HepG2 (cell line): ENCODE data around the gene TEX35. TPM values are rescaled to one million over a fixed set of nuclear protein-coding genes. Genes with fewer than 3 reads are reported as not detected.

Experiments used
- ATAC-seq: fragments of 200-7000 bp; cut with Tn5 transposase; 3 replicates; pipeline ENCODE4 v1.9.1; 2020; ENCODE audit warnings: mild to moderate bottlenecking, moderate library complexity
- BruUV-seq: library from RNA; stranded (reverse); fragments of 400-500 nt; replicated peaks from 2 replicates; lab custom pipeline; 2021; lab: Mats Ljungman, UMichigan
- CTCF ChIA-PET: fragments of 300-600 bp; formaldehyde crosslinking; extraction: SDS; loops from one replicate; lab custom pipeline; 2021; ENCODE audit warnings: low total read pairs, inconsistent platforms, low intra/inter-chr PET ratio; lab: Yijun Ruan, JAX
- POLR2A ChIA-PET: fragments of 350-600 bp; sonication (Branson Sonifier 250); formaldehyde crosslinking; loops from one replicate; lab custom pipeline; 2020; ENCODE audit warnings: antibody characterized with exemption, inconsistent platforms; lab: Yijun Ruan, JAX
- DNase-seq: peaks from one replicate; pipeline ENCODE4 v3.0.0-alpha.2; 2015; ENCODE audit warnings: low spot score
- FAIRE-seq: peaks from 3 replicates; lab custom pipeline; 2011; peaks lifted over from hg19 to GRCh38; lab: Jason Lieb, UNC
- H2AFZ ChIP-seq: one replicate; pipeline ENCODE4 v1.6.1; 2011; ENCODE audit warnings: low read length, inconsistent platforms
- H3K27ac ChIP-seq: fragments of 300-600 bp; 3 replicates; pipeline ENCODE4 v1.8.0; 2011; ENCODE audit warnings: mixed run types, mild to moderate bottlenecking, mixed read lengths, low read length, inconsistent platforms; ENCODE audit not compliant: insufficient read depth; ENCODE audit errors: extremely low read length
- H3K27me3 ChIP-seq, 2 experiments: fragments of 200-600 bp in 1 of 2; 2 replicates in 1 of 2; 3 replicates in 1 of 2; pipeline versions ENCODE4 v1.6.0 to v1.8.0; 2011; ENCODE audit warnings: low read length in 2 of 2, mild to moderate bottlenecking in 2 of 2, moderate library complexity in 2 of 2, inconsistent platforms in 1 of 2; ENCODE audit not compliant: insufficient read depth in 2 of 2, control insufficient read depth in 1 of 2
- H3K36me3 ChIP-seq, 2 experiments: fragments of 200-600 bp in 1 of 2; replicated peaks in 1 of 2; 2 replicates in 1 of 2; 3 replicates in 1 of 2; pipeline versions ENCODE4 v1.5.1 to v1.8.0; 2011; ENCODE audit warnings: low read length in 2 of 2, inconsistent platforms in 1 of 2; ENCODE audit not compliant: insufficient read depth in 2 of 2, control insufficient read depth in 1 of 2
- H3K4me1 ChIP-seq: 2 replicates; pipeline ENCODE4 v1.5.1; 2012; ENCODE audit warnings: low read length, inconsistent platforms; ENCODE audit not compliant: insufficient read depth
- H3K4me2 ChIP-seq: 2 replicates; pipeline ENCODE4 v1.6.0; 2011; ENCODE audit warnings: low read depth, low read length, inconsistent platforms
- H3K4me3 ChIP-seq, 3 experiments: fragments of 200-600 bp in 1 of 3; sonication (generic), shearing (Covaris generic) in 1 of 3; replicated peaks in 1 of 3; 2 replicates each; pipeline ENCODE4 v1.5.1; 2011 to 2016; ENCODE audit warnings: low read length in 3 of 3, inconsistent platforms in 2 of 3, low read depth in 2 of 3, mild to moderate bottlenecking in 2 of 3, control low read depth in 1 of 3, mixed read lengths in 1 of 3; ENCODE audit not compliant: insufficient read depth in 1 of 3
- H3K79me2 ChIP-seq: one replicate; pipeline ENCODE4 v1.6.1; 2011; ENCODE audit warnings: low read length, inconsistent platforms; ENCODE audit not compliant: insufficient read depth
- H3K9ac ChIP-seq: 2 replicates; pipeline ENCODE4 v1.6.0; 2011; ENCODE audit warnings: mild to moderate bottlenecking, low read depth, low read length, inconsistent platforms; ENCODE audit not compliant: insufficient read depth
- H3K9me3 ChIP-seq: 2 replicates; pipeline ENCODE4 v1.5.1; 2012; ENCODE audit warnings: mild to moderate bottlenecking, low read length
- H4K20me1 ChIP-seq: 2 replicates; pipeline ENCODE4 v1.6.0; 2011; ENCODE audit warnings: inconsistent platforms, mild to moderate bottlenecking, low read length, moderate library complexity; ENCODE audit not compliant: insufficient read depth
- FOXA3 ChIP-seq: IDR thresholded peaks from 2 replicates; pipeline ENCODE4 v1.6.1; 2016; ENCODE audit warnings: missing genetic modification reagents, missing compliant biosample characterization
- FOXO1 ChIP-seq: sonication (generic); formaldehyde crosslinking; IDR thresholded peaks from 2 replicates; pipeline ENCODE4 v1.4.0; 2020; ENCODE audit warnings: missing genetic modification reagents
- HDAC2 ChIP-seq: sonication (generic); formaldehyde crosslinking; IDR thresholded peaks from 2 replicates; pipeline ENCODE4 v1.4.0; 2020; ENCODE audit warnings: missing genetic modification reagents
- LCORL ChIP-seq, 2 experiments: fragments of 450-650 bp in 1 of 2; sonication (generic) in 1 of 2; formaldehyde crosslinking in 1 of 2; IDR thresholded peaks; 2 replicates each; pipeline versions ENCODE4 v1.5.0 to v1.6.1; 2017 to 2020; ENCODE audit warnings: antibody characterized with exemption in 1 of 2, missing genetic modification reagents in 1 of 2
- PAXIP1 ChIP-seq: sonication (generic); formaldehyde crosslinking; conservative IDR thresholded peaks from 2 replicates; pipeline ENCODE4 v1.4.0; 2020; ENCODE audit warnings: mild to moderate bottlenecking, missing genetic modification reagents, moderate library complexity
- PHF5A ChIP-seq: IDR thresholded peaks from one replicate; pipeline ENCODE4 v1.6.1; 2018; ENCODE audit warnings: low read depth, missing genetic modification reagents; ENCODE audit not compliant: unreplicated experiment
- RXRB ChIP-seq: IDR thresholded peaks from 2 replicates; pipeline ENCODE4 v1.6.1; 2016; ENCODE audit warnings: borderline replicate concordance, missing genetic modification reagents, missing compliant biosample characterization
- SALL1 ChIP-seq: sonication (generic); formaldehyde crosslinking; IDR thresholded peaks from 2 replicates; pipeline ENCODE4 v1.8.0; 2022; ENCODE audit warnings: mild to moderate bottlenecking, missing genetic modification reagents
- SP1 ChIP-seq, 2 experiments: fragments of 450-650 bp in 1 of 2; sonication (generic) in 1 of 2; formaldehyde crosslinking in 1 of 2; IDR thresholded peaks; 2 replicates each; pipeline versions ENCODE4 v1.4.0 to v1.6.1; 2016 to 2020; ENCODE audit warnings: missing genetic modification reagents in 1 of 2
- TCF7 ChIP-seq: sonication (generic); IDR thresholded peaks from 2 replicates; pipeline ENCODE4 v1.6.1; 2016; ENCODE audit warnings: antibody characterized with exemption, low read depth
- YY1 ChIP-seq: IDR thresholded peaks from 2 replicates; pipeline ENCODE4 v1.6.1; 2011; ENCODE audit warnings: low read length, low read depth, moderate library complexity, mild to moderate bottlenecking; ENCODE audit not compliant: insufficient read depth, insufficient replicate concordance
- ZBTB21 ChIP-seq: sonication (generic); formaldehyde crosslinking; IDR thresholded peaks from 2 replicates; pipeline ENCODE4 v1.4.0; 2020; ENCODE audit warnings: missing genetic modification reagents
- ZMYM2 ChIP-seq: sonication (generic); formaldehyde crosslinking; IDR thresholded peaks from 2 replicates; pipeline ENCODE4 v1.8.0; 2022; ENCODE audit warnings: mild to moderate bottlenecking, missing genetic modification reagents
- ZNF136 ChIP-seq: sonication (generic); formaldehyde crosslinking; IDR thresholded peaks from 2 replicates; pipeline ENCODE4 v1.8.1; 2022; ENCODE audit warnings: low read depth, mild to moderate bottlenecking, moderate library complexity, missing genetic modification reagents
- ZNF543 ChIP-seq: sonication (generic); formaldehyde crosslinking; IDR thresholded peaks from 2 replicates; pipeline ENCODE4 v1.4.0; 2020; ENCODE audit warnings: mild to moderate bottlenecking, missing genetic modification reagents
- ZNF605 ChIP-seq: sonication (generic); formaldehyde crosslinking; IDR thresholded peaks from 2 replicates; pipeline ENCODE4 v1.8.0; 2022; ENCODE audit warnings: mild to moderate bottlenecking, missing genetic modification reagents
- WGBS: methylation state at CpG from one replicate; pipeline ENCODE4 v1.1.6; 2017; ENCODE audit warnings: low lambda C conversion rate; 5-methylcytosine and 5-hydroxymethylcytosine counted together
- in situ Hi-C: cut with HindIII; loops from 2 replicates; pipeline ENCODE4 v1.10.0; 2017; ENCODE audit warnings: low pct_unique_long_range_greater_than_20kb; ENCODE audit not compliant: extremely low pct_ligation_motif_present
- intact Hi-C: fragments of 100-400 bp; cut with micrococcal nuclease; formaldehyde crosslinking; loops from one replicate; pipeline ENCODE4 v1.10.0; 2022; ENCODE audit not compliant: unreplicated experiment
- polyA plus RNA-seq, 8 experiments: library from polyadenylated mRNA; depleted of rRNA in 3 of 8; stranded (reverse) in 7 of 8; unstranded in 1 of 8; fragments of >200 nt; fragmentation: Illumina TruSeq in 4 of 8; extraction: Trizol in 4 of 8; gene quantifications; 2 replicates each; pipeline versions ENCODE4 v1.2.1 to v1.2.3, GENCODE V29; 2011 to 2016; ENCODE audit warnings: low read depth in 4 of 8, missing spikeins in 1 of 8, mixed read lengths in 1 of 8; ENCODE audit not compliant: insufficient read depth in 1 of 8
- total RNA-seq, 5 experiments: library from RNA; depleted of rRNA; stranded (reverse); fragments of >200 nt; fragmentation: Illumina TruSeq; extraction: Trizol; gene quantifications; 2 replicates each; pipeline ENCODE4 v1.2.3, GENCODE V29; 2016; ENCODE audit warnings: low read depth in 1 of 5
- TF ChIP-seq, protein P1 (sequence below): sonication (generic); formaldehyde crosslinking; IDR thresholded peaks from 2 replicates; pipeline ENCODE4 v1.4.0; 2020; ENCODE audit warnings: mild to moderate bottlenecking, missing genetic modification reagents

TEX35 gene
- total and polyA plus RNA-seq, 2 of the 13 experiments (the other 11 are each of a cell fraction or from before 2014, with no cell fraction given), result not detected

DNA sequence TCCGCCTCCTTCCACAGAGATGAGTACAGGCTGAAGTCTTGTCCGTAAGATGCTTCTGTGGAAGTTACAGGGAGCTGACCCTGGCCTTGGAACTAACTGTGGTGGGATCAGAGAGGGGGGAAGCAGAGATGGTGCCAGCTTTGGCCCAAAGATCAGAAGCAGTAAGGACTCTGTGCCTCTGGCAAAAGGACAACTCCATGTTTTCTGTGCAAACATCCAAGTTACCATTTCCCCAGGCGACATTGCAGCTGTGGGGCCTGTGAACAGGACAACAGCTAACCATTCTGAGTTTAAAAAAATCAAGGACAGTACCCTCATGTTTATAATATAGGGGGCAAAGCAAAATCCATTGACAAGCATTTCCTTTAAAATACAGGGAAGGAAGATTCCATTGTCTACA lies 38.4 kb downstream of the TEX35 start:
- H3K36me3 ChIP-seq, result no peaks in the 10 kb centered on the region
- intact Hi-C loops (no loop called here), in situ Hi-C loops (no loop called here)
- ATAC-seq (peak; percentile 85), FAIRE-seq (peak; percentile 42), DNase-seq (peak; percentile 58)
- no peak overlapping the region for H2AFZ ChIP-seq
- ChIA-PET CTCF (no interaction called here), POLR2A (interaction anchor here (0.8 to 2.7 kb wide), 4 partner anchors 9 to 174 kb away, joined by 4 to 15 read pairs (median 8); partner anchors contain the start of gene RALGPS2)
- peaks cover 35% of the 10 kb centered on the region for H3K4me1 ChIP-seq
- H3K9me3 ChIP-seq, result 0 out of 2 replicates have a peak, but pooled peaks cover 3% of the 10 kb centered on the region
- H3K27ac ChIP-seq, result peak overlapping the region; percentile 78
- H4K20me1 ChIP-seq, result no peaks in the 10 kb centered on the region
- H3K9ac ChIP-seq, result no peak overlapping the region
- H3K4me2 ChIP-seq, result peak overlapping the region; percentile 40
- no peaks in the 10 kb centered on the region for H3K79me2 ChIP-seq
- BruUV-seq, result no TSS peak
- no peaks in the 10 kb centered on the region; a peak in 1 of 5 replicates for H3K27me3 ChIP-seq
- H3K4me3 ChIP-seq, result no peak overlapping the region
- WGBS, result 72% methylated on average over 3 of the region's 3 CpGs
- TF ChIP-seq, protein P1, sequence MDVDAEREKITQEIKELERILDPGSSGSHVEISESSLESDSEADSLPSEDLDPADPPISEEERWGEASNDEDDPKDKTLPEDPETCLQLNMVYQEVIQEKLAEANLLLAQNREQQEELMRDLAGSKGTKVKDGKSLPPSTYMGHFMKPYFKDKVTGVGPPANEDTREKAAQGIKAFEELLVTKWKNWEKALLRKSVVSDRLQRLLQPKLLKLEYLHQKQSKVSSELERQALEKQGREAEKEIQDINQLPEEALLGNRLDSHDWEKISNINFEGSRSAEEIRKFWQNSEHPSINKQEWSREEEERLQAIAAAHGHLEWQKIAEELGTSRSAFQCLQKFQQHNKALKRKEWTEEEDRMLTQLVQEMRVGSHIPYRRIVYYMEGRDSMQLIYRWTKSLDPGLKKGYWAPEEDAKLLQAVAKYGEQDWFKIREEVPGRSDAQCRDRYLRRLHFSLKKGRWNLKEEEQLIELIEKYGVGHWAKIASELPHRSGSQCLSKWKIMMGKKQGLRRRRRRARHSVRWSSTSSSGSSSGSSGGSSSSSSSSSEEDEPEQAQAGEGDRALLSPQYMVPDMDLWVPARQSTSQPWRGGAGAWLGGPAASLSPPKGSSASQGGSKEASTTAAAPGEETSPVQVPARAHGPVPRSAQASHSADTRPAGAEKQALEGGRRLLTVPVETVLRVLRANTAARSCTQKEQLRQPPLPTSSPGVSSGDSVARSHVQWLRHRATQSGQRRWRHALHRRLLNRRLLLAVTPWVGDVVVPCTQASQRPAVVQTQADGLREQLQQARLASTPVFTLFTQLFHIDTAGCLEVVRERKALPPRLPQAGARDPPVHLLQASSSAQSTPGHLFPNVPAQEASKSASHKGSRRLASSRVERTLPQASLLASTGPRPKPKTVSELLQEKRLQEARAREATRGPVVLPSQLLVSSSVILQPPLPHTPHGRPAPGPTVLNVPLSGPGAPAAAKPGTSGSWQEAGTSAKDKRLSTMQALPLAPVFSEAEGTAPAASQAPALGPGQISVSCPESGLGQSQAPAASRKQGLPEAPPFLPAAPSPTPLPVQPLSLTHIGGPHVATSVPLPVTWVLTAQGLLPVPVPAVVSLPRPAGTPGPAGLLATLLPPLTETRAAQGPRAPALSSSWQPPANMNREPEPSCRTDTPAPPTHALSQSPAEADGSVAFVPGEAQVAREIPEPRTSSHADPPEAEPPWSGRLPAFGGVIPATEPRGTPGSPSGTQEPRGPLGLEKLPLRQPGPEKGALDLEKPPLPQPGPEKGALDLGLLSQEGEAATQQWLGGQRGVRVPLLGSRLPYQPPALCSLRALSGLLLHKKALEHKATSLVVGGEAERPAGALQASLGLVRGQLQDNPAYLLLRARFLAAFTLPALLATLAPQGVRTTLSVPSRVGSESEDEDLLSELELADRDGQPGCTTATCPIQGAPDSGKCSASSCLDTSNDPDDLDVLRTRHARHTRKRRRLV (CRISPR knock-in tag), result no peak
- TF ChIP-seq PAXIP1 (CRISPR knock-in tag), result peak; percentile 92
- TF ChIP-seq TCF7, result peak; percentile 41; the same call in 1 of the 2 replicates
- TF ChIP-seq ZNF136, result no peak
- TF ChIP-seq HDAC2 (CRISPR knock-in tag), result peak; percentile 45; the same call in 1 of the 2 replicates
- no peak for TF ChIP-seq SP1 (IDR thresholded peaks at IDR 0.05)
- TF ChIP-seq SP1 (CRISPR knock-in tag; IDR thresholded peaks at IDR 0.05), result no peak
- TF ChIP-seq PHF5A (CRISPR knock-in tag), result no peak
- no peak for TF ChIP-seq ZBTB21
- peak; percentile 56; the same call in 1 of the 2 replicates for TF ChIP-seq ZMYM2 (CRISPR knock-in tag)
- no peak for TF ChIP-seq LCORL (IDR thresholded peaks at IDR 0.05)
- peak; percentile 68; the same call in 1 of the 2 replicates for TF ChIP-seq LCORL (CRISPR knock-in tag; IDR thresholded peaks at IDR 0.05)
- peak; percentile 28 for TF ChIP-seq YY1
- TF ChIP-seq RXRB, result peak; percentile 48; the same call in 1 of the 2 replicates
- TF ChIP-seq SALL1, result peak; percentile 78
- TF ChIP-seq ZNF605 (CRISPR knock-in tag), result peak; percentile 46; the same call in 1 of the 2 replicates
- TF ChIP-seq FOXO1, result peak; percentile 76
- peak; percentile 71 for TF ChIP-seq FOXA3 (CRISPR knock-in tag)
- TF ChIP-seq ZNF543, result no peak
